Measurements from ENCODE around the gene TMEM202. TPM values are rescaled to one million over a fixed set of nuclear protein-coding genes. Genes with fewer than 3 reads are reported as not detected.

The TMEM202 gene
- total and polyA plus RNA-seq, 2 of the 4 experiments (the other 2 are of a cell fraction) = not detected

- Histone ChIP-seq H3K56ac (ENCODE audit: extremely low read depth, insufficient read depth, low read length) (no peak overlapping the region), H3K9me1 (ENCODE audit: insufficient read depth, low read length) (peaks cover 6% of the 10 kb centered on the region; the same call in 1 of the 2 replicates), H2BK20ac (ENCODE audit: low read depth, low read length) (no peak overlapping the region), H3K4me1 (ENCODE audit: control insufficient read depth, insufficient read depth, low read length) (no peaks in the 10 kb centered on the region), H4K91ac (ENCODE audit: insufficient read depth, low read depth, low read length) (no peak overlapping the region), H2AK9ac (replicated peaks; ENCODE audit: low read depth, low read length, poor library complexity) (no peak overlapping the region), H3K9ac (ENCODE audit: low read depth, low read length) (no peak overlapping the region), H3K14ac (replicated peaks; ENCODE audit: low read depth, low read length) (no peak overlapping the region), H4K20me1 (ENCODE audit: insufficient read depth, low read length) (peaks cover 13% of the 10 kb centered on the region; the same call in 1 of the 2 replicates), H2AFZ (replicated peaks; ENCODE audit: low read length, poor library complexity) (no peak overlapping the region), H3K9me3 (ENCODE audit: control insufficient read depth, insufficient read depth, low read length) (no peaks in the 10 kb centered on the region), H2BK15ac (ENCODE audit: low read depth, low read length) (no peak overlapping the region), H3K27ac (ENCODE audit: insufficient read depth, low read length) (no peak overlapping the region), H4K8ac (ENCODE audit: low read depth in 2 of 2, low read length in 2 of 2) (no peak overlapping the region), H2BK120ac (ENCODE audit: low read depth, low read length) (no peak overlapping the region), H3K18ac (ENCODE audit: low read depth, low read length) (no peak overlapping the region), H3K4ac (ENCODE audit: low read depth, low read length) (no peak overlapping the region), H3K23ac (ENCODE audit: low read depth, low read length) (no peak overlapping the region), H3K4me2 (ENCODE audit: low read depth, low read length) (no peak overlapping the region), H2AK5ac (ENCODE audit: low read depth, low read length) (no peak overlapping the region), H3K4me3 (ENCODE audit: insufficient read depth, low read depth, low read length) (no peak overlapping the region), H3K36me3 (ENCODE audit: control insufficient read depth, insufficient read depth, low read length) (peaks cover 3% of the 10 kb centered on the region; the same call in 1 of the 2 replicates), H3K79me1 (ENCODE audit: low read depth in 1 of 2, low read length in 2 of 2) (peaks cover 32 to 73% of the 10 kb centered on the region in 2 experiments), H3K27me3 (ENCODE audit: control insufficient read depth, insufficient read depth, low read length) (no peaks in the 10 kb centered on the region), H4K5ac (ENCODE audit: low read depth, low read length) (no peak overlapping the region), H2BK5ac (ENCODE audit: low read depth, low read length, poor library complexity, severe bottlenecking) (no peak overlapping the region)
- ChIA-PET POLR2A (ENCODE audit: unreplicated experiment) (no interaction called here), CTCF (no interaction called here)
- no peak for TF ChIP-seq MAZ (IDR thresholded peaks at IDR 0.05; ENCODE audit: borderline replicate concordance, low read depth, low read length)
- dilution Hi-C loops (cut with HindIII; ENCODE audit: low sequenced_read_pairs, unreplicated experiment) = no loop called here
- in situ Hi-C loops (cut with MboI; ENCODE audit: low sequenced_read_pairs) = no loop called here
- DNase-seq = no peak
- intact Hi-C loops (cut with micrococcal nuclease) = no loop called here
- ATAC-seq (ENCODE audit: low read depth) = no peak
- no TSS peak for BruUV-seq (replicated peaks)
Observed at GRCh38 chr15:72372361-72372760, 25.7 kb upstream of the TMEM202 start.
